Activated CD8-positive, alpha-beta memory T cell treated with anti-CD3 and anti-CD28 coated beads, Interleukin-2, amount 50 U/mL, for 24 hours (primary cell): ENCODE results near the gene PPP3CA.
"Not testable (repeated sequence)": the region's sequence is repeated elsewhere in the genome, so short reads cannot be mapped to it uniquely, and the experiment has no call there.

Source experiments
- DNase-seq: peaks from one replicate; pipeline ENCODE4 v3.0.0-alpha.2; 2020; ENCODE audit errors: extremely low read depth

Gene PPP3CA

DNA sequence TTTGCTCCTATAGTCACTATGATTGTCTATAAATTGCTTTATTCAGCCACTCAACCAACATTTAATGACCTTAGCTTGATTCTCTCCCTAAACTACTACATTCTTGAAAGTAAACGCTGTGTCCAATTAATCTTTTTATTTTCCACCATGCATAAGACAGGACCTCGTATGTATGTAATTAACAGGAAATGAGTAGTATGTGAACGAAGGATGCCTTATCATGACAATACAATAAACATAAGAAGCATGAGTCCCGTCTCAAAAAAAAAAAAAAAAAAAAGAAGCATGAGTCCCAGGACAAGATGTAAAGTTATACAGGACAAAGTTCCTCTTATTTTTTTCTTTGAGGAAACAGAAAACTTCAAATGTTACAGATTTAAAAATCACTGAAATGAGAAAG is 92.5 kb downstream of the PPP3CA start:
- no peak for DNase-seq

DNA sequence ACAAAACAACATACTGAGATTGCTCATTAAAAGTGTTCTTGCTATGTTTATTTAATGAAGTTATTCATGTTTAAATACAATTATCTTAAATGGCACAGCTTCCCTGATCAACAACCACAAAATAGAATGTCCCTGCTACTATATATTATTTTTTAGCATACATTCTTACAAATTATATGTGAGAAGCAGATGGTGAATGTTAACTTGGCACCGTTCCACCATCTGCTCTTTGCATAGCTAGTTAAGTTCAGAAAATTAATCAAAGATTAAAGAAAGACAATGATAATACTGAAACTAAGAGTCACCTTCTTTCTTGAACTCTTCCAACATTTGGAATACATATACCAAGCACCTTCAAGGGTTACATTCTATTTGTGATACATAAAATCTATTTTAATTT is 94.2 kb downstream of the PPP3CA start:
- DNase-seq, result no peak

DNA sequence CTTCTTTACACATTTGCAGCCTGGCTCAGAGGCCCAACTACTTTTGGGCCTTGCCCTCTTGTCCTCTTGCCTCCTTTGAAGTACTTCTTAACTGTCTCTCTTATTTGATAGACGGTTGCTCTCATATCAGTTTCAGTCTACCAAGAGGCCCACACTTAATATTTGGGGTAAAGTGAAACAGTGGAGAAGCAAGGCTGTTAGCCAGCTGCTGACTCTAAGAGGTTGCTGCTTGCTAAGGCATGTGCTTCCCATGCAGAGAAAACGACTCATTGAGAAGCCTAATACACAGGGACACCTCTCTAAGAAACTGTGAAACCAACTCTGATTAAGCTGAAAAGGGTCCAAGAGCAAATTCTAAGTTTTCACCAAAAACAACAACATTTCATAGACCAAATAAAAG is 94.6 kb downstream of the PPP3CA start:
- no peak for DNase-seq

DNA sequence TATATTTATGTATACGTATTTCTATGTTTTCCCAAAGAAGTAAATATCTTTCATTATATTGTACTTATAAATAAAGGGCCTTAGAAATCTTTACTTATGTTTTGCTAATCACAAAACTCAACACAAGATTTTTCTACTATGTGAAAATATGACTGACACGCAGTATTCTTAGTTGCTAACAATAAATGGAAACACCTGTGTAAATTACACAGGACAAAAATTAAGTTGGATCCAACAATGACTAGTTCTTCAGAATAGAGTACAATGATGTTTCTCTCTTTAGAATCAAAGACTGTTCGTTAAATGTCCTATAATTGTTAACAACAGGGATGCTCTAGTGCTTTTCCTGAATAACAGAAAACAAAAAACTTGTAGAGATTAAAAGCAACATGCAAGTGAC is 96.1 kb downstream of the PPP3CA start:
- no peak for DNase-seq

DNA sequence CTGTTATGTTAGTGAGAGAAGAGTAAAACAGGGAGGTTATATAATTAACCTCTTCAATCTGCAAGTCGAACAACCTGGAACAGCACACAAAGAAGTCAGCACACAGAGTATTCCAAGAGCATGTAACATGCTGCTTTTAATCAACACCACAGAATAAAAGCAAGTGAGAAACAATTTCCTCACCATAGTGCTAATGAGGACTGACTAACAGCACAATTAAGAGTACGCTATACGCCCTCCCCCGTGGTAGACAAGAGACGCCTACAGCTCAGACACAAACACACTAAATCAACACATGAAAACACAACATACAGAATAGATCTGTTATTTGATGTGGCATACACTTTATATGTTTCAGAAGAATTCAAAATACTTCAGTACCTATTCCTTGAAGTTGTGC is 103.0 kb downstream of the PPP3CA start:
- no peak for DNase-seq

DNA sequence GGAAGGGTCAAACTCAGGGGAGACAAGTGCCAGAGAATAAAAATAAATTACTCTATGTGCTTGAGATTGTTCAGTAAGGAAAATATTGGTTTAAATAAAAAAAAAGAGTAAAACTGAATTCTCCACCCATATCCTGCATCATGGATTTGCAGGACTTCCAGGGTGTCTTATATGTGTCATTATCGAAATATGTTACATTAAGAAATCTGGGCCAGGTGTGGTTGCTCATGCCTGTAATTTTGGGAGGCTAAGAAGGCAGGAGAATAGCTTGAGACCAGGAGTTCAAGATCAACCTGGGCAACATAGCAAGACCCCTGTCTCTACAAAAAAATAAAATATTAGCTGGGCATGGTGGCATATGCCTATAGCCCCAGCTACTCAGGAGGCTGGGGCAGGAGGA is 104.9 kb downstream of the PPP3CA start:
- no peak for DNase-seq

DNA sequence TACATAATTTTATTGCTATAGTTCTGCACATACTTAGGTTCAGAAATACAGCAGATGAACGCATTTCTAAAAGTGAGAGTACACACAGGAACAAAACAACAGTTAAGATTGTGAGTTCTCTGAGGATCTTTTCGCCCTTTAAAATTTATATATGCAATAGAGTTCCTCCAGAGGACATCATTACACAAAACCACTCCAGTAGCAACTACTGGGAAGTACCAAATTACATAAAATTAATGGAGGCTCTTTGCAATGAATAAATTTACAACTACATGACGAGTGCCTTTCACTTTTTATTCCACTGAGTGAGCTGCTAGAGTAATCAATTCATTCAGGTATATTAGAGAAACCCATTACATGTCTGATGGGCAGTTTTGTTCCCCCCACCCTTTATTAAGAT is 107.2 kb downstream of the PPP3CA start:
- no peak for DNase-seq

DNA sequence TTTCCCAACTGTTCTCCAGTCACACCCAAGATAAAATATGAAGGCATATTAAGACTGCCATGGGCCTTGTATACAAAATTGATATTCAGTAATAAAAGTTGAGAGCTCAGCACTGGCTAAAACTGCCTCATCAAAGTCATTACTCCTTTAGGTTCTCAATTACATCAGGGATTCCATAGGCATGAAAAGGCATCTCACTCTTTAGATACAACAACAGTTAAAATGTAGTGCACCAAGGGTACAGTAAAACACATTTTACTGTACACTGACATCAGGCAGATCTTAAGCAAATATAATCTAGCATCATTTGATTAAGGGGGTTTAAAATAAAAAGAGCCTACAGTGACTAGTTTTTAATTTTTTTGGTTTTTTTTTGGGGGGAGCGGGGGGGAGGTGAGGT is 107.7 kb downstream of the PPP3CA start:
- DNase-seq, result no peak

DNA sequence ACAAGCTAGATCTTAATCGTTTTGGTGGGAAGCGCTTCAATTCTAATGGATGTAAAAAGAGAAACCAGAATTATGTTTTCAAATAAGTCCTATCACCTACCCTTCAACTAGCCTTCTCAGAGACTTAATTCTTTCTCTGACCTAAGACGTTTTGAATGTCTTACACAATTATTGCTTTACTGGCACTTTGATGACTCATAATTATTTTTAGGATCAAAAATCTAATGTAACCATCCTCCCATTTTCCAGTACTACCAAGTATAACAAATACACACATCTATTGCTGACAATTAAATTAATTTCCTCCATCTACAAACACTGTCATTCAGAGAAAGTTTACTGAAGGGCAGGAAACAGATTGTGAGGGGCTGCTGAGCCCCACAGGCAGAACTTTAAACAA is 108.6 kb downstream of the PPP3CA start:
- no peak for DNase-seq

DNA sequence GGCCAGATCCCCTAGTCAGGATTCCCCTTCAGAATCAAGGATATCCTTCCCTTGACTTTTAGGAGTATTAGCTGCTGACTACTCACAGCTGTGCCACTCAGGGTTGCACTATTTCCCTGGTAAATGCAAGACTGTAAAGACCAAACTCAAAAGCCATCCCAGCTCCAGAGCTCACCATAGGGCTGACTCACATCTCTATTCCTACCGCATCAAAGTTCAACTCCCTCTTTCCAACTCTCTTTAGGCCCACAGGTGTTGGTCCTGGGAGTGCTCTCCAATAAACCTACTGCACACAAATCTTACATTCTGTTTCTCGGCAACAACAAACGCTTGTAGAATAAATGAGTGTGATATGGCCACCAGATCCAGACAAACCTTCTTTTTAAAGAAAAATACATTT is 109.6 kb downstream of the PPP3CA start:
- DNase-seq, result no peak

DNA sequence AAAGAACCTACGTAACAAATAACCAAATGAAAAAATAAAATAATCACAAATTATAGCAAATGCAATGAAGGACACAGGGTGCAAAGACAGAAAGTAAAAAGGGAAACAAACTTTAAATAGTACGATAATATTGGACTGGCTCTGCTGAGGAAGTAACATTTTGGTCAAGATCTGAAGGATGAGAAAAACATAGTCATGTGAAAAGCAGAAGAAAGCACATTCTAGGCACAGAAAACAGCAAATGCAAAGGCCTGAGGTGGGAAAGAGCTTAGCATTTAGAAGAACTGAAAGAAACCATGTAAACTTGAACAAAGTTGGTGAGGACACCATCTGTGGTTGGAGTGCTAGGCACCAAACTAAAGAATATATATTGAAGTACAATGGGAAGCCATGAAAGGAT is 111.2 kb downstream of the PPP3CA start:
- DNase-seq, result no peak

DNA sequence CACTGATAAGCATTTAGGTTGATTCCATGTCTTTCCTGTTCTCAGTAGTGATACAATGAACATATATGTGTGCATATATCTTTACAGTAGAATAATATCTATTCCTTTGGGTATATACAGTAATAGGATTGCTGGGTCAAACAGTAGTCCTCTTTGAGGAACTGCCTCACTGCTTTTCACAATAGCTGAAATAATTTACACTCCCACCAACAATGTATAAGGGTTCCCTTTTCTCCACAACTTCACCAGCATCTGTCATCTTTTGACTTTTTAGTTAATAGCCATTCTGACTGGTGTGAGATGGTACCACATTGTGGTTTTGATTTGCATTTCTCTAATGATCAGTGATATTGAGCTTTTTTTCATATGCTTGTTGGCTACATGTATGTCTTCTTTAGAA is 113.2 kb downstream of the PPP3CA start:
- not testable (repeated sequence) for DNase-seq

DNA sequence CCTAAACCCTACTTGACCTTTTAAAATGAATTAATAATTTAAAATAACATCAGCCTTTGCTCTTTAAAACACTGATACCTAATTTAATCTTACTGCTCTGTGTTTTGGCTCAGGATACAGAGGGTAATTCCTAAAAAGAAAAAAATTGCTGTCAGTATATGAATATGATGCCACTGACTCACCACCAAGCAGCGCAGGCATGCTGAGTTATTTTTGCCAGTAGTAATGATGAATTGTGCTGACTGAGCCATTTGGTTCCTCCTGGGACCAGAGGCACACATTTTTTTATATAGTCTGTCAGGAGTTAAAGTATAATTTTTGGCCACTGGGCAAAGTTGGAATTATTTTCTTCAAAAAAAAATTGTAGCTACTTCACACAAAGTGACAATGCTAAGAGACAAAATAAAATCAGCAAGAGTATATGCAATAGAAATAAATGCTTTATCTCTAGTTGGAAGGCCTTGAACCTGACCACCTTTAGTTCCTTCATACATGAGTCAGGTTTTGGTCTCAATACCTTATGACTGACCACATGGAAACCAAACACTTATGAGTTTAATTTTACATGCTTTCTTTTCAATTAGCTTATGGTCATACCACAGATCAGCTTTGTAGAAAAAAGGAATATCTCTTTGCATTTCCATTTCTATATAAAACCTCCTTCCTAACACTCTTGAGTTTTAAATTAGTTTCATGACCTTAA is 115.1 kb downstream of the PPP3CA start:
- no peak for DNase-seq

DNA sequence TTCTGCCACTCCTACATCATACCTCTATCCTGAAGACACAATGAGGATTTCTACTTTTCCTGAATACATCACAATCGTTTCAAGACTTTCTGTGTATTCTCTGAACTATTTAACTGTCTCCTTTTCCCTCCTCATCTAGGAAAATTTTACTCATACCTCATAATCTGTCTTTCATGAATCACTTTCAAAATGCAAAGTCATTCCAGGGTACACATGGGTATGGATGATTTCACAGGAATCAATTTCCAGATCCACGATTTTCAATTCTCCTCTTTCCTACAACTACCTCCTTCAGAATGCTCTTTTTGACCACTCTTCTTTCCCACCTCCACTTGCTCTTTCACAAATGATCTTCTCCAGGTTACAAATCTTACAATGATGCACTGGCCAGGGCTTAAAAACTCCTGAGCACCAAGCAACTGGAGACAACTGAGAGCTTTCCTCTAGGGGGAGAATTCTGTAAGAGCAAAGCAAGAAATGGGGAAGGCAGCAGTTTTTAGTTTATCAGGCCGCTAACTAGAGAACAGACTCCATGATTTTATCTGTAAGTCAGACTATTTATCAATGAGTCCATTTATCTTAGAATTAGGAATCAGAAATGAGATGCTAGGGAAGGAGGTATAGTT is 116.4 kb downstream of the PPP3CA start:
- no peak for DNase-seq

DNA sequence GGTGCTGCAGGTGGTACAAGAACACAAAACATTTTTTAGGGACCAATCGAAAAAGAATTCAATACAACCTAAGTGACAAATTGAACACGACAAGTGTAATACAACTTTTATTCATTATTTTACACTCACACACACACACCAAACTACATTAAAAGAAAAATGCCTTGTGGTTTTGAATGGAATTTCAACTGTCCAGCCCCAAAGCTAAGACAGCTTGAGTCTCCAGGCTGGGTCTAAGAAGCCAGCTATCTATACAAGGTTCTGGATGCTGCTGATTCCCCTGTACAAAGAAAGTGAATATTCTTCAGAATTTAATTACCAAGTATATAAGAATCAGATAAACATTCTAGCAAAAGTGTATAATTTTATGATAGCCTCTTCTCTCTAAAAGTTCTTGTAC is 118.2 kb downstream of the PPP3CA start:
- no peak for DNase-seq

DNA sequence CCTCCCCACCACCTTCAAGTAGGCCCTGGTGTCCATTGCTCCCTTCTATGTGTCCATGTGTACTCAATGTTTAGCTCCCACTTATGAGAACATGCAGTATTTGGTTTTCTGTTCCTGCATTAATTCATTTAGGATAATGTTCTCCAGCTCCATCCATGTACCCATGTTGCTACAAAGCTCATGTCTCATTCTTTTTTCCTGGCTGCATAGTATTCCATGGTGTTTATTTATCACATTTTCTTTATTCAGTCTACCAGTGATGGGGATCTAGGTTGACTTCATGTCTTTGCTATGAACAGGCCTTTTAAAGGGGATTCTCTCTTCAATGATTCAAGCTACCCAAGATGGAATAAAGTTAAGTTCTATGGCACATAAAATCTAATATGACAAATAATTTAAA is 119.6 kb downstream of the PPP3CA start:
- no peak for DNase-seq

DNA sequence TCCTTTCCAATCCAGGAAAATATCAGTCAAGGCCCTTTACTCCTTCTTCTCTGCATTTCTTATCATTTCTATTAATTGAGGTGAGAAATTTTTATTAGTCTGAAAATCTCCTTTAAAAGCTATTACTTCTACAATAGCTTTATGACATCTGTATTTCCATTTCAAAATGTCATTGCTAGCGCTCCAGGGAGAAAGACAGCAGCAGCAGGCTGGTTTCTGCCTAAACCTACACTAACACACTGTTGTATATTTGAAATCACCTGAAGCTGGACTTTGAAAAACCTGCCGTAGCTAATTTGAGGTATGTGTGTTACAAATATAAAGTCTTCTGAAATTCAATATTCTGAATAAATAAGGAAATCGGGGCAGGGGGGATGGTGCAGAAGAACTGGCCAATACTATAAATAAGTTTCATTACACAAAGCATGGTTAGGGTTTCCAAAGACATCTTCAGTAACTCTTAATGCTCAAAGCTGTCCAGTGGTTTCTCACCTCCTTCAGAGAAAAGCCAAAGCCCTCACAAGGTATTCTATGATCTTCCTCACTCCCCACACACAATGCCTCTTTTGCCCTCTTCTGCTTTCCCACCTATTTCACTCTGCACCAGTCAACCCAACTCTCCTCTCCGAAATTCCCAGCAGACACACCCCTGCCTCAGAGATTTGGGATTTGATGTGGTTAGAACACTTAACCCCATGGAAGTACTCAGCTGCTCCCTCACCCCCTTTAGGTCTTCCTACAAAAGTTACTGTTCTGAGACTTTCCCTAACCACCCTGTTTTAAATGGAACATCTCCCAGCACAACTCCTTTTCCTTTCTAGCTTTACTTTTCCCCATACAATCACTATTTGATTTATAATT is 122.7 kb downstream of the PPP3CA start:
- DNase-seq, result no peak

DNA sequence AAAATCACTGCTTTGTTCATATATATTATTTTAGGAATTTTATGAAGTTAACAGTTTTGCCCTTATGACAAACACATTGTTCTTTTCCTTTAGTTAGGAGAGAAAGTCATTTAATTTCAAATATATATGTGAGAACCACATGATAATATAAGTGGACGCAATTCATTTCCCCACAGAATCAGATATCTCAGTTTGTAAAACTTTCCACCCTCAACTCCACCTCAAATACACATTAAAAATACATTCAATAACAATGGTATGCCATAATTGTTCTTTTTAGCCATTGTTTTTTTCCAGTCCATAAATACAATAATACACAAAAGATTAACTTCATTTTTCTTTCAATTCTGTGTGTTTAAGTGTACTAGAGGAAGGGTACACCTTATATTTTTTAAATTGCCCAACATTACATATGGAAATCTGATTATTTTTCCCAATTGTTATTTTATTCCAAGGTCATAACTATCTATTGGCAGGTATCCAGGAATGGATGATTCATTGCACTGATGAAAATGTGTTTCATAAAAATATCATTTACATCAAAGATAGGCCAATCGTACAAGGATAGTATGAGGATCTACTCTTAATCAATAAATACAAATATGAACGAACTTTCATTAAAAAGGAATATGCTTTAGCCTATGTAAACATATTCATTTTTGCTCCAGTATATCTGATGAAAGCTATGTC is 125.0 kb downstream of the PPP3CA start:
- DNase-seq, result no peak

DNA sequence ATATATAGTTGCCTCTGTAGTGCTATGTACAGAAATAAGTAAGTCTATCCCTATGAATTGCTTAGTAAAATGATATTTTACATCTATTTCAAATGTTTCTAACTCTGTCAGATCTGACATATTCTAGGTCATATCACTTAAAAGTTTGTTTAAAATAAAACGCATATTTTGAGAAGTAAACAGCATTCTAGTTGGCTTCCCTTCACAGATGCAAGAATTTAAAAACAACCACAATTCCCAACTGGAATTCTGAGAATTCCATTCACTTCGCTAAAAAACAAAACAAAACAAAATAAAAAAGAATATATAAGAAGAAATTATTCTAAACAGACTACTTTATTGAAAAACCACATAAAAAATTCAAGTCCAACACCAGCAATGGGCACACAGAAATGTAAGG is 126.0 kb downstream of the PPP3CA start:
- no peak for DNase-seq

DNA sequence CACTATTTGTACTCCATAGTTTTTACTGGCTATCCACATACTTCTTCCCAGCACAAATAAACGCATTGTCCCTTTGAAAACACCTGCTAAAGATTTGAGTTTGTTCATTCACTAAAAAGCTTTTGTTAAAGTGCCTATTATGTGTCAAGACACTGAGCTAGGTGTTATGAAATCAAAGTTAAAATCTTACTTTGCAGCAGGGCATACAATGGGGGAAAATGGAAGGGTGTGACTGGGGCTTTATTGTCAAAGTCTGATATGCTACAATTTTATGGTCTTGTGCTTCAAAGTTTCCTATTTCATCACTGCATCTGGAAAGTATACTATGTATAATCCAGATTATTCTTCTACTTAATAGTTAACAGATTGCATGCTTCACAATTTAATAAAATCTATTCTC is 128.4 kb downstream of the PPP3CA start:
- DNase-seq, result no peak

DNA sequence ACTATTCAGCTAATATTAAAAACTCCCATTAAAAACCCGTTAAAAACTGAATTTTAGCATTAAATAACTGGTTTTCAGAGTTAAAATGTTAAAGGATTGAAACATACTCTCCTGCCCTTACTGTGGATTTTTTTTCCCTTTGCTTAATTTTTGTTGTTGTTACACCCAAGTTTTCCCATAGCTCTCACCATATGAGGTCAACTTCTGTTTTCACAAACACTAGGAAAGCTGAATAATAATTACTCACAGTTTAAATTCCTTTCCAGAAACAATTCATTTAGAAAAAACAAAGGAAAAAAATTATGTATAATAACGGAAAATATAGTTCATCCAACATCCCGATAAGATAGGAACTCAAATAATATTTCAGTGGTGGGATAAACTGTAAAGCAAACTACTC is 129.0 kb downstream of the PPP3CA start:
- no peak for DNase-seq

DNA sequence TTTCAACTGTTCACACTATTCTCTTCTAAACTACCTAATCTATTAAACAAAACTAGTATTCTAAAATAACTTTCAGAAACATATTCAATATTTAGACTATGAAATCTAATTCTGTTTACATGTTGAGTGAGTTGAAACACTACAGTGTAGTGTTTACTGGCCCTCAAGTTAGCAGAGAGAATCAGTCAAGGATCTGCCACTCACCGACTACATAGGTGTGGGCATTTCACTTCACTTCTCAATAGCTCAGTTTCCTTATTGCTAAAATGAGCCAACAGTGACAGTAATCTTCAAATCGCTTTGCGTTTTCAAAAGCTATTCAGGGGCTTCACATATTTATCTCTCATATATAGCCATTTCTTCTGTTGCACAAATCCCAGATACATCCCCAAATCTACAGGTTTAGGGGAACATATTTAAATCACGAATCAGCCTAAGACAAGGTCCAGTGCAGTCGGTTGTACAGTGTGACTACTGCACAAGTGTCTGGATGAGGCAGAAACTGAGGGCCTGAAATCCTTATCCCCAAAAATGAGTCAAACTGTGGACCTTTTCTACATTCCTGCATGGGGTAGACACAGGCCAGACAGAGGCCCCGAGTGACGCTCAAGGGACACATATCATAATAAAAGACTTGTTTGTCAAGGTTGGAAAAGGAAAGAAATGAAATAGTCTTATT is 129.8 kb downstream of the PPP3CA start:
- DNase-seq, result no peak
